H9 (cell line): ENCODE data around the gene GALNT13. TPM values are rescaled to one million over a fixed set of nuclear protein-coding genes. Genes with fewer than 3 reads are reported as not detected.

Source experiments
- DNase-seq: peaks from one replicate; pipeline ENCODE4 v3.0.0-alpha.2; 2017
- H2AFZ ChIP-seq: one replicate; pipeline ENCODE4 v1.6.1; 2013; ENCODE audit warnings: mild to moderate bottlenecking, low read length, control low read depth, moderate library complexity
- H2AK5ac ChIP-seq: 2 replicates; pipeline ENCODE4 v1.6.1; 2013; ENCODE audit warnings: low read length, control low read depth, mixed read lengths; ENCODE audit not compliant: insufficient read length
- H2BK120ac ChIP-seq: one replicate; pipeline ENCODE4 v1.6.1; 2013; ENCODE audit warnings: low read depth, mild to moderate bottlenecking, low read length, control low read depth, inconsistent platforms; ENCODE audit not compliant: poor library complexity, severe bottlenecking
- H2BK12ac ChIP-seq: 2 replicates; pipeline ENCODE4 v1.6.1; 2013; ENCODE audit warnings: low read length, control low read depth, mixed read lengths, low read depth; ENCODE audit not compliant: insufficient read length
- H2BK15ac ChIP-seq: 2 replicates; pipeline ENCODE4 v1.6.1; 2013; ENCODE audit warnings: low read depth, low read length, control low read depth
- H2BK20ac ChIP-seq: one replicate; pipeline ENCODE4 v1.6.1; 2013; ENCODE audit warnings: low read depth, mild to moderate bottlenecking, low read length, control low read depth, inconsistent platforms; ENCODE audit not compliant: poor library complexity, severe bottlenecking
- H2BK5ac ChIP-seq: 2 replicates; pipeline ENCODE4 v1.6.1; 2013; ENCODE audit warnings: low read length, control low read depth, mixed read lengths; ENCODE audit not compliant: insufficient read length
- H3K14ac ChIP-seq: 2 replicates; pipeline ENCODE4 v1.6.1; 2013; ENCODE audit warnings: low read length, control low read depth; ENCODE audit not compliant: insufficient read depth
- H3K18ac ChIP-seq: 2 replicates; pipeline ENCODE4 v1.6.1; 2013; ENCODE audit warnings: low read depth, mild to moderate bottlenecking, mixed read lengths, low read length, control low read depth; ENCODE audit not compliant: insufficient read length
- H3K23ac ChIP-seq: 2 replicates; pipeline ENCODE4 v1.6.1; 2013; ENCODE audit warnings: low read length, control low read depth, mixed read lengths, low read depth; ENCODE audit not compliant: insufficient read length
- H3K23me2 ChIP-seq: 2 replicates; pipeline ENCODE4 v1.6.1; 2013; ENCODE audit warnings: low read depth, mild to moderate bottlenecking, mixed read lengths, low read length, control low read depth; ENCODE audit not compliant: insufficient read length, poor library complexity, severe bottlenecking
- H3K27ac ChIP-seq: 2 replicates; pipeline ENCODE4 v1.5.1; 2013; ENCODE audit warnings: low read length, control low read depth, mixed read lengths, low read depth; ENCODE audit not compliant: insufficient read length
- H3K27me3 ChIP-seq: 2 replicates; pipeline ENCODE4 v1.6.1; 2013; ENCODE audit warnings: low read length, control low read depth, inconsistent platforms; ENCODE audit not compliant: insufficient read depth
- H3K4ac ChIP-seq: 2 replicates; pipeline ENCODE4 v1.6.1; 2013; ENCODE audit warnings: low read depth, mild to moderate bottlenecking, control low read depth, inconsistent platforms, low read length, moderate library complexity
- H3K4me1 ChIP-seq: 2 replicates; pipeline ENCODE4 v1.6.1; 2013; ENCODE audit warnings: low read length, control low read depth, inconsistent platforms; ENCODE audit not compliant: insufficient read depth
- H3K4me2 ChIP-seq: 2 replicates; pipeline ENCODE4 v1.6.1; 2013; ENCODE audit warnings: low read length, control low read depth, mixed read lengths; ENCODE audit not compliant: insufficient read length, insufficient read depth
- H3K56ac ChIP-seq: 2 replicates; pipeline ENCODE4 v1.6.1; 2013; ENCODE audit warnings: low read depth, mild to moderate bottlenecking, mixed read lengths, low read length, control low read depth; ENCODE audit not compliant: insufficient read length
- H3K79me1 ChIP-seq: 2 replicates; pipeline ENCODE4 v1.6.1; 2013; ENCODE audit warnings: low read depth, mild to moderate bottlenecking, moderate library complexity, low read length, control low read depth, inconsistent platforms; ENCODE audit not compliant: insufficient read depth, poor library complexity, severe bottlenecking
- H3K79me2 ChIP-seq: 2 replicates; pipeline ENCODE4 v1.6.1; 2013; ENCODE audit warnings: low read length, control low read depth, inconsistent platforms; ENCODE audit not compliant: insufficient read depth
- H3K9ac ChIP-seq: 2 replicates; pipeline ENCODE4 v1.6.1; 2013; ENCODE audit warnings: low read length, control low read depth, mixed read lengths; ENCODE audit not compliant: insufficient read length; ENCODE audit errors: extremely low read depth
- H3K9me3 ChIP-seq: one replicate; pipeline ENCODE4 v1.6.1; 2013; ENCODE audit warnings: low read depth, low read length, inconsistent platforms; ENCODE audit not compliant: control insufficient read depth
- H3T11ph ChIP-seq: one replicate; pipeline ENCODE4 v1.6.1; 2013; ENCODE audit warnings: mild to moderate bottlenecking, low read length, control low read depth, inconsistent platforms
- H4K20me1 ChIP-seq: one replicate; pipeline ENCODE4 v1.6.1; 2013; ENCODE audit not compliant: control insufficient read depth, insufficient read length, insufficient read depth
- H4K5ac ChIP-seq: 2 replicates; pipeline ENCODE4 v1.6.1; 2013; ENCODE audit warnings: low read depth, mild to moderate bottlenecking, mixed read lengths, low read length, control low read depth; ENCODE audit not compliant: insufficient read length
- H4K8ac ChIP-seq: replicated peaks from 2 replicates; pipeline ENCODE4 v1.6.1; 2013; ENCODE audit warnings: low read length, control low read depth, mixed read lengths, low read depth; ENCODE audit not compliant: insufficient read length
- H4K91ac ChIP-seq: 2 replicates; pipeline ENCODE4 v1.6.1; 2013; ENCODE audit warnings: low read depth, mild to moderate bottlenecking, moderate library complexity, mixed read lengths, low read length, control low read depth; ENCODE audit not compliant: insufficient read length
- H3K27ac Mint-ChIP-seq, 3 experiments: 2 replicates in 2 of 3; 3 replicates in 1 of 3; pipeline ENCODE4 v1.8.0; 2020 to 2021; ENCODE audit warnings: mixed read lengths in 3 of 3, mild to moderate bottlenecking in 1 of 3, moderate library complexity in 1 of 3
- H3K27me3 Mint-ChIP-seq: 2 replicates; pipeline ENCODE4 v1.8.0; 2021; ENCODE audit warnings: low read depth, mild to moderate bottlenecking, moderate library complexity, mixed read lengths
- H3K36me3 Mint-ChIP-seq, 3 experiments: 2 replicates in 2 of 3; 3 replicates in 1 of 3; pipeline ENCODE4 v1.8.0; 2020 to 2021; ENCODE audit warnings: low read depth in 3 of 3, mixed read lengths in 3 of 3; ENCODE audit not compliant: insufficient read depth in 1 of 3
- H3K4me1 Mint-ChIP-seq, 2 experiments: 2 replicates each; pipeline ENCODE4 v1.8.0; 2020; ENCODE audit warnings: mixed read lengths in 2 of 2
- H3K4me3 Mint-ChIP-seq, 2 experiments: 2 replicates in 1 of 2; 3 replicates in 1 of 2; pipeline ENCODE4 v1.8.0; 2020 to 2021; ENCODE audit warnings: mild to moderate bottlenecking in 2 of 2, mixed read lengths in 2 of 2, moderate library complexity in 1 of 2
- H3K9me3 Mint-ChIP-seq, 2 experiments: 2 replicates in 1 of 2; 3 replicates in 1 of 2; pipeline ENCODE4 v1.8.0; 2020; ENCODE audit warnings: mild to moderate bottlenecking in 2 of 2, mixed read lengths in 2 of 2, moderate library complexity in 1 of 2
- total RNA-seq: library from RNA; stranded (reverse); gene quantifications from 2 replicates; pipeline ENCODE4 v1.2.1, GENCODE V29; 2021
- TF ChIP-seq, protein P1 (sequence below): fragments of 200-600 bp; sonication (generic); conservative IDR thresholded peaks from 3 replicates; pipeline ENCODE4 v1.8.0; 2021; ENCODE audit warnings: antibody characterized with exemption, mild to moderate bottlenecking

The GALNT13 gene
- total RNA-seq, 1 experiment from 2014 or later, result 6.6 TPM

DNA sequence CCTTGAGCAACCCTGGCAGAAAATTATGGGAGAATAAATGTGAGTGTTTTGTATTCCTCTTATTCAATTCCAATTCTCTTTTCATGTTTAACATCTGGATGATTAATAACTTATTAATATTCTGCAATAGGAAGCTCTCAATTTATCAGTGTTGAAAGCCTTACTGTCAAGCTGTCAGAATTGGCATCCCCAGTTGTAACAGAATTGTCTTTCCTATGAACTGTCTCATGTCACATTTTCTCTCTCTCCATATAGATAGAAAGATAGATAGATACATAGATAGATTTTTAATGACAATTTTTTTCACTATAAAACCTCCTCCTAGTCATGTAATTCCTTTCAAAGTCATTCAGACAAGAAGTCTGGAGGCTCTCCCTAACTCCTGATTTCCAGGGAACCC lies 331.5 kb downstream of the GALNT13 start:
- H3K36me3 Mint-ChIP-seq, result no peaks in the 10 kb centered on the region
- H3K4me1 Mint-ChIP-seq, result no peaks in the 10 kb centered on the region; a peak in 2 of 4 replicates
- TF ChIP-seq, protein P1, sequence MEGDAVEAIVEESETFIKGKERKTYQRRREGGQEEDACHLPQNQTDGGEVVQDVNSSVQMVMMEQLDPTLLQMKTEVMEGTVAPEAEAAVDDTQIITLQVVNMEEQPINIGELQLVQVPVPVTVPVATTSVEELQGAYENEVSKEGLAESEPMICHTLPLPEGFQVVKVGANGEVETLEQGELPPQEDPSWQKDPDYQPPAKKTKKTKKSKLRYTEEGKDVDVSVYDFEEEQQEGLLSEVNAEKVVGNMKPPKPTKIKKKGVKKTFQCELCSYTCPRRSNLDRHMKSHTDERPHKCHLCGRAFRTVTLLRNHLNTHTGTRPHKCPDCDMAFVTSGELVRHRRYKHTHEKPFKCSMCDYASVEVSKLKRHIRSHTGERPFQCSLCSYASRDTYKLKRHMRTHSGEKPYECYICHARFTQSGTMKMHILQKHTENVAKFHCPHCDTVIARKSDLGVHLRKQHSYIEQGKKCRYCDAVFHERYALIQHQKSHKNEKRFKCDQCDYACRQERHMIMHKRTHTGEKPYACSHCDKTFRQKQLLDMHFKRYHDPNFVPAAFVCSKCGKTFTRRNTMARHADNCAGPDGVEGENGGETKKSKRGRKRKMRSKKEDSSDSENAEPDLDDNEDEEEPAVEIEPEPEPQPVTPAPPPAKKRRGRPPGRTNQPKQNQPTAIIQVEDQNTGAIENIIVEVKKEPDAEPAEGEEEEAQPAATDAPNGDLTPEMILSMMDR, result no peak
- no peaks in the 10 kb centered on the region for H3K9me3 ChIP-seq
- H3K9me3 Mint-ChIP-seq, result no peaks in the 10 kb centered on the region
- H3K23me2 ChIP-seq, result no peaks in the 10 kb centered on the region
- H3K79me1 ChIP-seq, result no peaks in the 10 kb centered on the region
- no peak overlapping the region for H4K91ac ChIP-seq
- no peak overlapping the region for H4K5ac ChIP-seq
- H3K27ac Mint-ChIP-seq, result no peak overlapping the region
- no peak overlapping the region for H3K14ac ChIP-seq
- H3K23ac ChIP-seq, result no peak overlapping the region
- H4K8ac ChIP-seq, result no peak overlapping the region
- H3K27me3 ChIP-seq, result no peaks in the 10 kb centered on the region
- H3T11ph ChIP-seq, result no peak overlapping the region
- H2BK120ac ChIP-seq, result no peak overlapping the region
- no peak for DNase-seq
- H2BK20ac ChIP-seq, result no peak overlapping the region
- H3K18ac ChIP-seq, result no peak overlapping the region
- no peaks in the 10 kb centered on the region for H3K4me1 ChIP-seq
- no peaks in the 10 kb centered on the region for H4K20me1 ChIP-seq
- H3K56ac ChIP-seq, result no peak overlapping the region
- no peak overlapping the region for H2BK12ac ChIP-seq
- no peak overlapping the region for H2AK5ac ChIP-seq
- no peaks in the 10 kb centered on the region for H3K27me3 Mint-ChIP-seq
- H3K4ac ChIP-seq, result no peak overlapping the region
- no peak overlapping the region for H2AFZ ChIP-seq
- H2BK5ac ChIP-seq, result no peak overlapping the region
- no peak overlapping the region for H2BK15ac ChIP-seq
- no peak overlapping the region for H3K4me2 ChIP-seq
- no peak overlapping the region for H3K4me3 Mint-ChIP-seq
- H3K9ac ChIP-seq, result no peak overlapping the region
- no peaks in the 10 kb centered on the region for H3K79me2 ChIP-seq
- H3K27ac ChIP-seq, result no peak overlapping the region
